ENCODE data around the gene C11orf24.
"Not testable (repeated sequence)": the region's sequence is repeated elsewhere in the genome, so short reads cannot be mapped to it uniquely, and the experiment has no call there.

The C11orf24 gene

DNA sequence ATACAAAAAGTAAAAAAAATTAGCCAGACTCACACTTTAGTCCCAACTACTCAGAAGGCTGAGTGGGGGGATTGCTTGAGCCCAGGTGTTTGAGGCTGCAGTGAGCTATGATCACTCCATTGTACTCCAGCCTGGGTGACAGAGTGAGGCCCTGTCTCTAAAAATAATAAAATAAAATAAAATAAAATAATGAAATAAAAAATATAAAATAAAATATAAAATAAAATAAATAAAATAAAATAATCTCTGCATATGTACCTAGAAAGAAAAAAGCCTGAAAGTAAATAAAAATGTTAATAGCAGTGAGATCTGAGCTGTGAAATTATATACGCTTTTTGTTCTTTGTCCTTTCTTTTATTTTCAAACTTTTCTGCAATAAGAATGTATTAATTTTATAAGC is 23.5 kb upstream of the C11orf24 start:
- no peak for DNase-seq

DNA sequence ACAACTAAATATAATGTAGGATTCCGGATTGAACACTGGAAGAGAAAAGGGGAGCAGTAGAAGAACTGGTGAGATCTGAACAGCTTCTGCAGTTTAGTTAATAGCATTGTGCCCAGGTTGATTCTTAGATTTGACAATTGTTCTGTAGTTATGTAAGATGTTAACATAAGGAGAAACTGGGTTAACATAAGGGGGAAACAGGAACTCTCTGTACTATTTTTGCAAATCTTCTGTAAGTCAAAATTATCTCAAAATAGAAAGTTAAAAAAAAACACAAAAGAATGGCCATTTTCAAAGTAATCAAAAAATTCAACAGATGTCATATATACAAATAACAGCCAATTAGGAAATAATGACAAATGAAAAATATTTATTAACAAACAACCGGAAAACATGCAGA is 21.9 kb upstream of the C11orf24 start:
- TF ChIP-seq POLR2A (IDR thresholded peaks at IDR 0.05; ENCODE audit: low read length), result no peak
- no peak for TF ChIP-seq GATA1 (IDR thresholded peaks at IDR 0.05; ENCODE audit: low read depth, low read length)

More for the DNA sequence above, 23.5 kb upstream of the C11orf24 start:
- TF ChIP-seq POLR2A (IDR thresholded peaks at IDR 0.05; ENCODE audit: low read length), result no peak
- no peak for TF ChIP-seq GATA1 (IDR thresholded peaks at IDR 0.05; ENCODE audit: low read depth, low read length)

DNA sequence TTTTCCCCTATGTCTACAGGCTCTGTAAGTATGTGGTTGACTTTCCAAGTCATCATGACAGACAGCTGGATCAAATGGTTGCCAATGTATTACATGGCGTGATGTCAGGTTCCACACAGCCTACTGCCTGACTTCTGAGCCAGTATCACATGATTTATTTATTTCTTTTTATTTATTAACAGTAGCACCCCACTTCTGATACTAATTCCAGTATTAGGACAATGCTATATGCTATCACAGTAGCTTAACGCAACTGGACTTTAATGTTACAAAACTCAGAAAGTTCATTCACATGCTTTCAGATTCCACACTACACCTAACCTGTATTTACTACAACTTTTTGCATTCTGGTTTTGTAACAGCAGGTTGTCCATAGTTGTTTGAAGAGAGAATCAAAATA is 17.7 kb upstream of the C11orf24 start:
- no peak for TF ChIP-seq GATA1 (IDR thresholded peaks at IDR 0.05; ENCODE audit: low read depth, low read length)
- TF ChIP-seq POLR2A (IDR thresholded peaks at IDR 0.05; ENCODE audit: low read length), result no peak
- DNase-seq, result no peak

More for the DNA sequence above, 21.9 kb upstream of the C11orf24 start:
- DNase-seq, result no peak

DNA sequence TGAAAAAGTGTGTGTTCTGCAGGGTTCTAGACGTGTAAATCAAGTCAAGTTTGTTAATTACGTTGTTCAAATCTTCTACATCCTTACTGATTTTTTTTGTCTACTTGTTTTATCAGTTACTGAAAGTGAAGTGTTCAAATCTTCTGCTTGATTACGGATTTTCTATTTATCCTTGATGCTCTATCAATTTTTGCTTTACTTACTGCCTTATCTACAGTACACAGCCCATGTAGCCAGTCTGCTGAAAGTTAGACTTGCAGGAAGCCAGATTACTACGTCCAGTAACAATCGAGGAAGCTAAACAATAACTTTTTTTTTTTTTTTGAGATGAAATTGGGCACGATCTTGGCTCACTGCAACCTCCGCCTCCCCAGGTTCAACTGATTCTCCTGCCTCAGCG is 15.6 kb upstream of the C11orf24 start:
- peak in 1 of 2 experiments; percentile 27 for DNase-seq
- TF ChIP-seq GATA1 (IDR thresholded peaks at IDR 0.05; ENCODE audit: low read depth, low read length) (no peak), POLR2A (IDR thresholded peaks at IDR 0.05; ENCODE audit: low read length) (no peak)

DNA sequence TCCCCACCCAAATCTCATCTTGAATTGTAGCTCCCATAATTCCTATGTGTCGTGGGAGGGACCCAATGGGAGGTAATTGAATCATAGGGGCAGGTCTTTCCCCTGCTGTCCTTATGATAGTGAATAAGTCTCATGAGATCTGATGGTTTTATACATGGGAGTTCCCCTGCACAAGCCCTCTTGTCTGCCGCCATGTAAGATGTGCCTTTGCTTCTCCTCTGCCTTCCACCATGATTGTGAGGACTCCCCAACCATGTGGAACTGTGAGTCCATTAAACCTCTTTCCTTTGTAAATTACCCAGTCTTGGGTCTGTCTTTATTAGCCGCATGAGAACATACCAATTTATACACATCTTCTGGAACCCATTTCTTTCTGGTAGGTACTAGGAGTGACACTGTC is 12.8 kb upstream of the C11orf24 start:
- DNase-seq, result not testable (repeated sequence)

DNA sequence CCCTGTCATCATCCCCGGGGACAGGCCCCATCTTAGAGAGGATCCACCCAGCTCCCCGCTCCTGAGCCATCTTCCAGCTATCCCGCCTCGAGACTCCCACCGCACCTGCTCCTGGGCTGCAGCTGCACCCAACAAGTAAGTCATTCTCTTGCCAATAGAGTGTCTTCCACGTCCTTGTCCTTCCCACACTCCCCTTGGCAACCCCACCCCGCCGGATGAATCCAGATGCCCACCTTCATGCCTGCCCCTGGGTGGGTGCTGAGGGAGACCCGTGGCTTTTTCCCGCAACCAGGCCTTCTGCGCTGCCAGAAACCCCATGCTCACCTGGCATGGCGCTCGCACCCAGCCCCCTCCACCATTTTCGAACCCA is 11.1 kb upstream of the C11orf24 start:
- DNase-seq, result no peak
- TF ChIP-seq GATA1 (IDR thresholded peaks at IDR 0.05; ENCODE audit: low read depth, low read length), result no peak
- TF ChIP-seq POLR2A (IDR thresholded peaks at IDR 0.05; ENCODE audit: low read length), result no peak

DNA sequence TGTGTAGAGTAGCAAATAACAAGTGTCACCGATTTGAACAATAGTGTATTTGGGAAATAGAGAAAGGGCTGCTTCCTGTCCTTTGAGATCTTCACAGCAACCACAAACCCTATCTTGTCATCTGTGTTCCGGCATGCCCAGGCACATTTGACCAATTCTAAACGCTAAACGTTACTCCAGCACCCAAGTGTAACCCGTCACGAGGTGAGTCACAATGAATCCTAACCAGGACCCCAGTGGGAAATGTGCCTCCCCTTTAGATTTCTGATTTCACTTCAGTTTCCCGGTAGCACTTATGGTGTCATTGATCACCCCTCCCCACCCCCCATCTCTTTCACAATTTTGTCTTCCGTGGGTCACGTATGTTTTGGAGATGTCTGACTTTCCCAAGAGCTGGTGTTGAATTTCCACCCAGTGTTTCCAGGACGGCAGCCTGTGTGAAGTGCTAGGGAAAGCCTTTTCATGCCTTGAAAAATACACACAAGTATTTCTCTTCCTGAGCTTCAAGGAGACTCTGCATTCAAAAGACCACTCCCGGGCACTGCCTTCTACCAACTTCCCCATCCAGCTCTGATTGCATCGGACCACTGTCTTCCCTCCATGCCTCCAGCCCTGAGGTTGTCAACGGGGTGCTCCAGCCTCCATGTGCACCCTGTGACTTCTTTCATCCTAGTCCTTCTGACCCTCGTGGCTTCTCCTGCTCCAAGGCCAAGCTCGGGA is 10.5 kb upstream of the C11orf24 start:
- TF ChIP-seq GATA1 (IDR thresholded peaks at IDR 0.05; ENCODE audit: low read depth, low read length), result no peak
- no peak for TF ChIP-seq POLR2A (IDR thresholded peaks at IDR 0.05; ENCODE audit: low read length)
- peak; percentile 17 to 30 for DNase-seq

DNA sequence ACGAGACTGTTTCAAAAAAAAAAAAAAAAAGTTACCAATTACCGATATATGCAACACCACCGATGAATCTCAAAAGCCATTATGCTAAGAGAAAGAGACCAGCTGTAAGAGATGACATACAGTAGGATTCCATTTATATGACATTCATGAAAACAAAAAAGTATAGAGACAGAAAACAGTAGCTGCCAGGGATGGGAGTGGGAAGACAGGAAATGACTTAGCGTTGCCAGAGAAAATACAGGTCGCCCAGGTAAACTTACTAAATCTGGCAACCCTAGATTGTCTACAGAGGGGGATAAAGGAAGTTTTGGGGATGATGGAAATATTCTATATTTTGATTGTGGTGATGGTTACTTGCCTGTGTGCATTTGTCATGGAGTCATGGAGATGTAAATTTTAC is 7.9 kb upstream of the C11orf24 start:
- no peak for DNase-seq
- TF ChIP-seq GATA1 (IDR thresholded peaks at IDR 0.05; ENCODE audit: low read depth, low read length) (no peak), POLR2A (IDR thresholded peaks at IDR 0.05; ENCODE audit: low read length) (no peak)

DNA sequence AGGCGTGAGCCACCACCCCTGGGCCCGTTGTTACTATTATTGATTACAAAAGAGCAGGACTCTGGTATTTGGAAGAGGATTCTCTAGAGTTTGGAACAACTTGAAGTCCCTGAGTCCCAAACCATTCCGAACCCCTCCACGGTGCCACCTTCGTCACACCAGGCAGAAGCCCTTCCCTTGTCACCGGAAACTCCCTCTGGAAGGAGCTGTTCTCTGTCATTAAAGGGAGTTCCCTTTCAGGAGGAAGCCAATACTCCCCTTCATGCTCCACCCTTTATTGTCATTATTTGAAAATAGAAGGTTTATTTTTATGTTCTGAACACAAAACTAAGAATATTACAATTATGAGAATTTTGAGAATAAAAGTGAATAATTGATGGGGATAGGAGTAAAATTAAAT is 5.1 kb upstream of the C11orf24 start:
- DNase-seq, result no peak
- TF ChIP-seq GATA1 (IDR thresholded peaks at IDR 0.05; ENCODE audit: low read depth, low read length), result no peak
- no peak for TF ChIP-seq POLR2A (IDR thresholded peaks at IDR 0.05; ENCODE audit: low read length)

DNA sequence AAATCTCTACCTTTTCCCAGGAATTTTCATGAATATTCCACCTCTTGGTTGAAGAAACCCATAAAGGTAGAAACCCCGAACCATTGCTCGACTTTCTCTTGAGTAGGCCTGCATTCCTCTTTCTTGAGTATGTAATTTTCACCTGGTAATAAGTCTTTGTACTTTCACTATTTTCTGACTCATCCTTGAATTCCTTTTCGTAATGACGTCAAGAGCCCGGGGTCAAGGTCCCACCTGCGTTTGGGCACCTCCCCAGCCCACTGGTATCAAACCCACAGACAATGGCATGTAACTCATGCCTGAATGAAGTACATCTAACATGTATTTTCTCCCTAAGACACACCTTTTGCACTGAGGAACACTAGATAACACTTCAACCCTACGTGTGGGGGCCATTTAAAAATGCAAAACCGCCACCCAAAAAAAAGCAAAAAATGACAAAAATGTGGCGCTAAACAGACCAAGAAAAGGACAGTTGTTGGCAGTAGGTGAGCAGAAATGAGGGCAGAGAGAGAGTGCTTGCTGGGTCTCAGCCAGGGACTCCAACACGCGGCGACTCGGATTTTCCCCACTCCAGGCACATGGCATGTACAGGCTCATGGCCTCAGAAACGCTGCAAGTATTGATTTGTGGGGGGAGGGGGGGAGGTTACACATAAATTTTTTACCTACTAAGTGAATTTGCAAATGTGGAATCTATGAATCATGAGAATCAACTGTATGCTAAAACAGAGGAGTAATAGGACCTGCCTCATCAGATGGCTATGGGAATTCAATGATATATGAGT is 4.1 kb upstream of the C11orf24 start:
- no peak for TF ChIP-seq POLR2A (IDR thresholded peaks at IDR 0.05; ENCODE audit: low read length)
- TF ChIP-seq GATA1 (IDR thresholded peaks at IDR 0.05; ENCODE audit: low read depth, low read length), result no peak
- DNase-seq, result no peak

DNA sequence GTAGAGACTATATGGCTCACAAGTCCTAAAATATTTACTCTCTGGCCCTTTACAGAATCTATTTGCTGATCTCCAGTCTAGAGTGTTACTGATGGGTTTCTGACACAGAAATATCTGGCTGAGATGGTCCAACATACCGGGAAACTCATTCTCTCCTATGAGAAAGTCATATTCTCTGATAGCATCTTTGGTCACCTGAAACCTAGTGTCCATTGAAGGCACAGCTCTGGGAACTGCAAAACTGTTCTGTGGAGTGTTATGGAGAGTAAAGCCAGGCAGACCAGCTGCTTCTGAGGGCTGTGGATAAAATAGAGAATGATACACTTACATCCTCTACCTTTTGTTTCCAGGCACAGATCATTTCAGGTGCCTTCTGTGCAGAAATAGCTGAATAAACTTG is 2.5 kb upstream of the C11orf24 start:
- no peak for DNase-seq
- TF ChIP-seq GATA1 (IDR thresholded peaks at IDR 0.05; ENCODE audit: low read depth, low read length) (no peak), POLR2A (IDR thresholded peaks at IDR 0.05; ENCODE audit: low read length) (no peak)

DNA sequence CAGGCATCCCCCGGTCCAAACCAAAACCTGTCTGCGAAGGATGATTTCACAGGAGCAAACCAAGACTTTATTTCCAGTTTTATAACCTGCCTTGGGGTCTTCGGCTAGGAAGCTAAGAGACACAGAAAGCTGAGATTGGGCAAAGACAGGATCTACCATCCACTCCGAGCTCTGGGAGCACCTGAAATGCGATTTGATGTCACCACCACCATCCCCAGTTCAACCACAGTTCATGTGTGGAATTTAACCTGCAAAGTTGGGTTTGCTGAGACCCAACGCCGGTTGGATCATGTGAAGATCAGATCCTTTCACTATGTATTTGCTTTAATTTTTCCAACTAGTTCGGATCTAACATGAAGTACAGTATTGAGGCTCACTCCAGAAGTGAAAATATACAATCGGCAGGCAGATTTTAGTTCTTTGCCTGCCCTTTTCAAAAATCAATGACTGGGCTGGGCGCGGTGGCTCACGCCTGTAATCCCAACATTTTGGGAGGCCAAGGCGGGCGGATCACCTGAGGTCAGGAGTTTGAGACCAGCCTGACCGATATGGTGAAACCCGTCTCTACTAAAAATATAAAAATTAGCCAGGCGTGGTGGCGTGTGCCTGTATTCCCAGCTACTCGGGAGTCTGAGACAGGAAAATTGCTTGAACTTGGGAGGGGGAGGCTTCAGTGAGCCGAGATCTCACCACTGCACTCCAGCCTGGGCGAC is 1.4 kb upstream of the C11orf24 start:
- TF ChIP-seq POLR2A (IDR thresholded peaks at IDR 0.05; ENCODE audit: low read length) (no peak), GATA1 (IDR thresholded peaks at IDR 0.05; ENCODE audit: low read depth, low read length) (no peak)
- DNase-seq, result no peak

DNA sequence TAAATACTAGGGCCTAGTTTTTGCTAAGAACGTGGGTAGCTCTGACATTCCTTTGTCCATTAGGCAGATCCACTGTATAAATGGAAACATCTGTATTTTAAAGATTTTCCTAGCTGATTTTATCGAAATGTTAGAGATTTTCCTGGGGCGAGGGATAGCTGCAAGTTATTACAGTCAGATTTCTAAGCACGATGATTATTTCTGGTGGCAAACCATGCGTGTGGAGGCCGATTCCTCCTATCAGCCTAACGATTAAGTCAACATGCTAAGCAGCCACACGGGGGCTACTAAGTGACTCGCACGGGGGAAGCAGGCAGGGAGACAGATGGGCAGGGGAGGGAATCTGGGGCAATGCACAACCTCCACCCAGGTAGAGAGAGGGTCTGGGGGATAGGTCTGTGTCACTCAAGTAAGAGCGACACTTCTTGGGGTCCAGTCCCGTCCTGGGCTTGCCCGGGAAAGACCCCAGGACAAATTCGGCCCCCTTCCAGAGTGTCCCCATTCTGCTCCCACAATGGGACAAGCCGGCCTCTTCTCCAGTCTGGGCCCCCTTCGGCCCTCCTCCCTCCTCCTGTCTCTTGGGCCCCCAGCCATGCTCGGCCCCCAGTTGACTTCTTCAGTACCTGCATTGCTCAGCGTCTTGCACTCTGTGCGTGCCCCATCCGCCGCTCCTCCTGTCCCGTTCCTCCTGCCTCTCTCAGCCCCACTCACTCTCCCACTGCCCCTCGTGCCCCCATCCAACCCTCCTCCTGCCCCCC is 571 bp downstream of the C11orf24 start:
- peak; percentile 86 to 89 for DNase-seq

More for the DNA sequence above, 571 bp downstream of the C11orf24 start:
- TF ChIP-seq GATA1 (IDR thresholded peaks at IDR 0.05; ENCODE audit: low read depth, low read length) (no peak), POLR2A (IDR thresholded peaks at IDR 0.05; ENCODE audit: low read length) (no peak)
